Loucy (cell line): ENCODE results near the gene PCIF1.
A peak's percentile ranks its signal among the peaks of the same experiment; 100 is the strongest.

Experiments
- H2AFZ ChIP-seq: fragments of 200-600 bp; sonication (generic); 2 replicates; pipeline ENCODE4 v1.6.0; 2016; ENCODE audit warnings: antibody characterized with exemption, mild to moderate bottlenecking, low read length, moderate library complexity
- H3F3A ChIP-seq: fragments of 200-600 bp; 2 replicates; pipeline ENCODE4 v1.6.0; 2016; ENCODE audit warnings: antibody characterized with exemption, low read depth, mild to moderate bottlenecking
- H3K27me3 ChIP-seq: fragments of 200-600 bp; sonication (generic); 2 replicates; pipeline ENCODE4 v1.6.1; 2014; ENCODE audit warnings: low read length, mild to moderate bottlenecking; ENCODE audit not compliant: insufficient read depth, poor library complexity, severe bottlenecking
- H3K36me3 ChIP-seq: fragments of 200-600 bp; sonication (generic); 2 replicates; pipeline ENCODE4 v1.6.1; 2016; ENCODE audit warnings: low read length; ENCODE audit not compliant: insufficient read depth
- H3K4me1 ChIP-seq: fragments of 200-600 bp; sonication (generic); 2 replicates; pipeline ENCODE4 v1.5.1; 2014; ENCODE audit warnings: low read length, mild to moderate bottlenecking; ENCODE audit not compliant: insufficient read depth, poor library complexity, severe bottlenecking
- H3K4me2 ChIP-seq: fragments of 200-600 bp; sonication (generic); 2 replicates; pipeline ENCODE4 v1.6.0; 2014; ENCODE audit warnings: antibody characterized with exemption, low read length, low read depth, mild to moderate bottlenecking; ENCODE audit not compliant: poor library complexity, severe bottlenecking
- H3K4me3 ChIP-seq: fragments of 200-600 bp; sonication (generic); 2 replicates; pipeline ENCODE4 v1.5.1; 2014; ENCODE audit warnings: low read length, mild to moderate bottlenecking, mixed read lengths; ENCODE audit not compliant: poor library complexity, severe bottlenecking
- H3K79me2 ChIP-seq: fragments of 200-600 bp; sonication (generic); 2 replicates; pipeline ENCODE4 v1.6.1; 2014; ENCODE audit warnings: low read length; ENCODE audit not compliant: insufficient read depth
- H3K9ac ChIP-seq: fragments of 200-600 bp; sonication (generic); 2 replicates; pipeline ENCODE4 v1.6.0; 2014; ENCODE audit warnings: mild to moderate bottlenecking, low read depth, low read length, moderate library complexity; ENCODE audit not compliant: poor library complexity, severe bottlenecking
- H3K9me2 ChIP-seq: fragments of 200-600 bp; sonication (generic); replicated peaks from 2 replicates; pipeline ENCODE4 v1.6.1; 2016; ENCODE audit warnings: low read depth, low read length, mixed read lengths
- H3K9me3 ChIP-seq: fragments of 200-600 bp; sonication (generic); 2 replicates; pipeline ENCODE4 v1.6.1; 2014; ENCODE audit warnings: mild to moderate bottlenecking, antibody characterized with exemption, low read length, low read depth; ENCODE audit not compliant: insufficient read depth
- H4K20me1 ChIP-seq: fragments of 200-600 bp; sonication (generic); 2 replicates; pipeline ENCODE4 v1.6.0; 2014; ENCODE audit warnings: antibody characterized with exemption, low read length, mild to moderate bottlenecking; ENCODE audit not compliant: insufficient read depth, poor library complexity, severe bottlenecking
- CTCF ChIP-seq: fragments of 200-600 bp; sonication (generic); conservative IDR thresholded peaks from 2 replicates; pipeline ENCODE4 v1.5.1; 2014; ENCODE audit warnings: mild to moderate bottlenecking, antibody characterized with exemption, low read length
- EZH2phosphoT487 ChIP-seq: fragments of 200-600 bp; IDR thresholded peaks from 2 replicates; pipeline ENCODE4 v1.6.1; 2018; ENCODE audit warnings: antibody characterized with exemption, mild to moderate bottlenecking, moderate library complexity, borderline replicate concordance

PCIF1 gene

GRCh38 chr20:45959956-45960630, 25.6 kb downstream of the PCIF1 start:
- Histone ChIP-seq H3K4me2 (no peak overlapping the region), H3F3A (no peaks in the 10 kb centered on the region), H3K27me3 (no peaks in the 10 kb centered on the region), H3K9ac (no peak overlapping the region), H3K36me3 (peaks cover 45% of the 10 kb centered on the region; the same call in 1 of the 2 replicates), H3K9me2 (no peaks in the 10 kb centered on the region), H2AFZ (no peak overlapping the region), H3K4me1 (no peaks in the 10 kb centered on the region), H4K20me1 (no peaks in the 10 kb centered on the region), H3K79me2 (no peaks in the 10 kb centered on the region), H3K4me3 (no peak overlapping the region), H3K9me3 (no peaks in the 10 kb centered on the region)
- no peak for TF ChIP-seq CTCF
- TF ChIP-seq EZH2phosphoT487, result no peak

GRCh38 chr20:45962031-45962755, 27.7 kb downstream of the PCIF1 start:
- H3K9me3 ChIP-seq, result no peaks in the 10 kb centered on the region
- no peak overlapping the region for H3K4me2 ChIP-seq
- no peak overlapping the region for H3K9ac ChIP-seq
- no peaks in the 10 kb centered on the region for H3K4me1 ChIP-seq
- H3K4me3 ChIP-seq, result no peak overlapping the region
- H3K36me3 ChIP-seq, result peaks cover 57% of the 10 kb centered on the region; the same call in 1 of the 2 replicates
- no peak overlapping the region for H2AFZ ChIP-seq
- no peaks in the 10 kb centered on the region for H3F3A ChIP-seq
- no peaks in the 10 kb centered on the region for H3K79me2 ChIP-seq
- no peaks in the 10 kb centered on the region for H3K9me2 ChIP-seq
- no peaks in the 10 kb centered on the region for H3K27me3 ChIP-seq
- no peak for TF ChIP-seq EZH2phosphoT487
- TF ChIP-seq CTCF, result no peak
- no peaks in the 10 kb centered on the region for H4K20me1 ChIP-seq

GRCh38 chr20:45963059-45964005, 28.8 kb downstream of the PCIF1 start:
- H3F3A ChIP-seq, result no peaks in the 10 kb centered on the region
- TF ChIP-seq EZH2phosphoT487 (no peak), CTCF (peak; percentile 49)
- no peaks in the 10 kb centered on the region for H3K9me2 ChIP-seq
- H3K79me2 ChIP-seq, result peaks cover under 1% of the 10 kb centered on the region; the same call in 1 of the 2 replicates
- H3K4me1 ChIP-seq, result no peaks in the 10 kb centered on the region
- no peak overlapping the region for H3K4me2 ChIP-seq
- H3K36me3 ChIP-seq, result peaks cover 56% of the 10 kb centered on the region; the same call in 1 of the 2 replicates
- no peak overlapping the region for H3K4me3 ChIP-seq
- no peaks in the 10 kb centered on the region for H3K27me3 ChIP-seq
- H4K20me1 ChIP-seq, result no peaks in the 10 kb centered on the region
- H2AFZ ChIP-seq, result no peak overlapping the region
- no peak overlapping the region for H3K9ac ChIP-seq
- H3K9me3 ChIP-seq, result no peaks in the 10 kb centered on the region
